Stimulated activated CD4-positive, alpha-beta T cell treated with anti-CD3 and anti-CD28 coated beads, Interleukin-1b, Interleukin-23, amount 100 ng/mL, for 4 hours (primary cell): Measurements from ENCODE around the gene LHFPL6.

Experiments used
- DNase-seq, 2 donors: peaks; one replicate each; pipeline ENCODE4 v3.0.0-alpha.2; 2020; ENCODE audit warnings: low read depth in 2 of 2

Gene LHFPL6

DNA sequence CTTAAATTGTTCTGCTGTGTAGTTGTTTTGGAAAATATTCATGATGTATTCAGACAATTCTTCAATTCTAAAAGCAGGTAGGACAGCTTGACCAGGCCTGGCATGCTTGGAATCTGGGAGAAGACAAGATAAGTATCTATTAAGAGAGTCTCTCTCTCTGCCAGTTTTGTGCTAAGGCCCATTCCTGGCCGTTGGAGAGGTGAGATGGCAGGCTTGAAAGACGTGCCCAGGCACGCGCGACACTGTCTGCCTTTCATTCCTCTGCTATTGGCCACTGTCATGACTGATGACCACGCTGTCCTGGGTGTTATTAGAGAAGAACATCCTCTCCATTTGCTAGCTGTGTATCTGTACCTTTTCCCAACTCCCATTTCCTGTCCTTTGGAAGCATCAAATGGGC is 90.3 kb downstream of the LHFPL6 start:
- no peak for DNase-seq

DNA sequence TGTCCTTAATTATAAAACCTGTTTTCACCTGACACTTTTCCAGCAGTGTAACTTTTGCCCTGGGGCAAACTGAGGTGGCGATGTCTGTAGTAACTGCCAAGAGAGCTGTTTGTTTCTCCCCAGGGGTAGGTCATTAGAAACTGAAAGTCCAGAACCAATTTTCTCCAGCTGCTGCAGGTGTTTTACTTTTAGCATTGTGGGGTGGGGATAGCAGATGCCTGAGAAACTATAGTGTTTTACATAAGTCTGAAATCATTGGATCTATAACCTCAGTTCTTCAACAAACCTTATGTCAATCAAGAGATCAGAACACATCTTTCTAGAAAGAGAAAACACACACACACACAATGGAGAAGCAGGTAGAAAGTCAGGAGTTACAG is 92.7 kb downstream of the LHFPL6 start:
- DNase-seq, result no peak

- DNase-seq, result no peak
Measured at GRCh38 chr13:39509616-39510315, 93.2 kb downstream of the LHFPL6 start.

DNA sequence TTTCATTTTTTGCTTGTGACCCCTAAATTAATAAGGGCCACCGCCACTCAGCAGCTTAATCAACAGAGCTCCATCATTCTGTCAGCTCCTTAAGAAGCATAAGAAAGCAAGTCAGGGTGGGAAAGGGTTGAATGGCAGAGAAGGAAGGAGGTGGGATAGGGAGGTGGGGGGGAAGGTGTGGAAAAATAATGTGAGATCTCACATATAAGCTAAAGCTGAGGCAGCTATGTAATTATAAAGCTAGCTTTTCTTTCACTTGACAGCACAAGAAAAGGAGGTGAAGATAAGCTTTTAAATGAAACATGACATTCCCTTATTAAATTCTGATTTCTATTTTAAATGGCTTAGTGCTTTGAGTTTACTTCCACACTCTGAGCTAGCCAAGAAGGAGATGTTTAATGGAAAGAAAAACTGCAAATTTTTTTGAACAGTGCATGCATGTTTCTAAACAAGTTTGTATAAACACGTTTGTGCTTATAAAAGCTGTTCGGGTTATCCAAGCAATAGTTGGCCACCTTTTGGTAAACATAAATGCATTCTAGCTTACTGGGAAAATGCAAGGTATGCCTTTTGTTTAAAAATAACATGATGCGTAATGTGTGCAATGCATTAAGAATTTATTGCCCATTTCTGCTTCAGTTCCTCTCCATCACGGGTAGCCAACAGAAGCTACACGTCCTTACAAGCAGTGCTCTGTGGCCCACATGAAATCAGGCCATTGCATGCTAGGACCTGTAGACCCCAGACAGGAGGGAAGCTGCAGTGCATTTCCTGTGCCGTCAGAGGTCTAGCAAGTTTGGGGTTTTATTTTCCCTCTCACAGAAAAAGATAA is 96.2 kb downstream of the LHFPL6 start:
- DNase-seq, result no peak

- DNase-seq, result no peak
Measured at GRCh38 chr13:39505151-39505550, 97.8 kb downstream of the LHFPL6 start.

GRCh38 chr13:39503048-39503447 is 99.9 kb downstream of the LHFPL6 start:
- no peak for DNase-seq

GRCh38 chr13:39501702-39502324 is 101.2 kb downstream of the LHFPL6 start:
- DNase-seq, result no peak

DNA sequence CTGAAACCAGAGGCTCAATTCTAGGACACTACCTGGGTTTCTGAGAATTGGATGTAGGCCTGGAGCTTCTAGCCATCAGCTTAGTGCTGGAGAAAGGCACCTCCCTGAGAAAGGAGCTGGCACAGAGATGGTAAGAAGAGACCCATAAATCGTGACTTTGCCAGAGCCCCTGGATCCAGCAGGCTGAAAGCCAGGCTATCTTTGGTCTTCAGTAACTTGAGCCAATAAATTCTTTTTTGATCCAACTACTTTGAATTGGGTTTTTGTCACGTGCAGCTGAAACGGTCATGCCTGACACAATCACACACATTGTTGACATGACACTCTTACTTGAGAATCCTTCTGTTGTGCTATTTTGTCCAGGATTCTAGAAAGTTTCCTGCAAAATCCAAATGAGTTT is 103.4 kb downstream of the LHFPL6 start:
- no peak for DNase-seq

DNA sequence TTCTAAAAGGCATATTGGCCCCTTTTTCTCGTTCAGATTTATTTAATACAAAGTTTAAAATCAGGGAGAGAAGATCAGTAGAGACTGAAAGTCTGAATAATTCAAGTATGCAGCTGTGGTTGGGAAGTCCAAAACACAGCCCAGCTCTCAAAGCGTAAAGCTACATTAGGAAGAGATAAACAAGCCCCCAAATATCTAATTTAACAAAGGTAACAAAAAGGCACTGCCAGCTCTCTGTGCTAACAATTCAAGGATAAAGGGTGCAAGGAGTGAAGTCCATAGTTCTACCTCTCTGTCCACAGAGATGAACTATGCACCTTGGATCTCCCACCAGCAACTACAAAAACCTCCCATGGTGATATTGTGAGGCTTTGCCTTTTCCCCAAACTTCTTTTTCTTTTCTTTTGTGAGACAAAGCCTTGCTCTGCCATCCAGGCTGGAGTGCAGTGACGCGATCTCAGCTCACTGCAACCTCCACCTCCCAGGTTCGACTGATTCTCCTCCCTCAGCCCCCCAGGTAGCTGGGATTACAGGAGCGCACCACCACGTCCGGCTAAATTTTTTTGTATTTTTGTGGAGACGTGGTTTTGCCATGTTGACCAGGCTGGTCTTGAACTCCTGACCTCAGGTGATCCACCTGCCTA is 104.4 kb downstream of the LHFPL6 start:
- no peak for DNase-seq

DNA sequence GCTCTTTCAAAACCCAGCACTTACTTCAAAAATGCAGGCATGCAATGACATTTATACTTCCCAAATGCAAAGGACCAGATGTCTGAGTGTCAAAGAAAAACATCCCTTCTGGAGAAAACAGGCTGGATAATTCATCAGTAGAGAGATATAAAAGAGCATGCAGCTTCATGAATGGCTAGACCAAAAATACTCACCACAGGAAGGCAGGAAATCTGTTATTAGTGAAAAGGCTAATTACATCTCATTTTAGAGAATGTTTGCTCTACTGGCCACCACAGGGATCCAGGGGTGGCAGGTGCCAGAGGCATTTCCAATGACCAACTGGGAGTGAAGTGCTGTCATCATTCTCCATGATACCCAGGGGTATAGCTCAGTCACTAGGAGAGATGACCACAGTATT is 106.5 kb downstream of the LHFPL6 start:
- no peak for DNase-seq

- no peak for DNase-seq
Measured at GRCh38 chr13:39494633-39495032, 108.4 kb downstream of the LHFPL6 start.

DNA sequence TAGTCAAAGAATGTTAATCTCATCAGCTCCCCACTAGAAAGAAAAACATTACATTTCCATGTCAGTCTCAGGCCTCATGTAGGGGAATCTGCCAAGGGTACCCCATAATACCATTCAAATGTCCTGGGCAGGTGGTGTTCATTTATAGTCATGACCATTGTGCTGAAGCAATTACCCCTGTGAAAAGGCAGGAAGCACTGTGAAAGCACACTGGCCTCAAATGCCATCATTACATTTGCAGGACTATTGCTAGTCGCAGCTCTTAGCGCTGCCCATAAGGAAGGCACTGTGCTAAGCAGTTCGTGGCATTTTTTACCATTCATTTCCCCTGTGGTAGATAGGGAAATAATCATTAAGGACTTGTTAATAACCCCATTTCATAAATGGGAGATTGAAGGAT is 109.0 kb downstream of the LHFPL6 start:
- no peak for DNase-seq

- DNase-seq, result no peak
Measured at GRCh38 chr13:39490136-39490535, 112.9 kb downstream of the LHFPL6 start.

DNA sequence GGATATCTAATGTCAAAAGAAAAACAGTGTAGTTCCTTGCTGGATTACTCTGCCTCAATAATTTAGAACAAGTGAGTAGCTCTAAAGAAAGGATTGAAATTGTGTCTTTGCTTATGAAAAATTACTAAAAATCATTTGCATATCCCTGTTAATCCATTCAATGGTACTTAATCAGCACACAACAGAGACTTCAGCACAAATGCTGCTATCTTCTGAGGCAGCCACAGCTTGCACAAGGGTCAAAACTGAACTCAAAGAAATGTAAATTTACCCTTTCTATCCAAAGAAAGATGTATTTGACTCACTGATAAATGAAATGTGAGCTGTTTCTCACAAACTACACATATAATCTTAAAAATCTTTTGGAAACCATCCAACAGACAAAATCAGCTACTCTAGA is 116.2 kb downstream of the LHFPL6 start:
- no peak for DNase-seq

- no peak for DNase-seq
Measured at GRCh38 chr13:39485314-39485700, 117.7 kb downstream of the LHFPL6 start.

GRCh38 chr13:39484506-39485313 is 118.3 kb downstream of the LHFPL6 start:
- DNase-seq, result no peak

- DNase-seq, result no peak
Measured at GRCh38 chr13:39483326-39483725, 119.7 kb downstream of the LHFPL6 start.

DNA sequence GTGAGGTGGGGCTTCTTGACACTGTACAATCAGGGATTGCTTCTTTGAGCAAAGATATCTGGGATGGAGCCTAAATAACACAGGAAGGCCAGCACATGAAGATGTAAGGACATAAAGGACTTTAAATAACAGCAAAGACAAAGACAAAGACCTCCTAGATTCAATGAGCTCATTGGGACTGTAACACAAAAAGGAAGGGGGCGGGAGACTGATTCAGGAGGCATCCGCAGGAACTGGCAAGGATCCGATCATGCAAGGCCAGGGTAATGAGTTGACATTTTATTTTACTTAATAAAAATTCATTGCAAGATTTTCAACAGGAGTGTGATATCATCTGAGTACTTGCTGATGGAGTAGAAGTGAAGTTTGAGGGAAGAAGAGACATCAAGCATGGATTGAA is 121.5 kb downstream of the LHFPL6 start:
- no peak for DNase-seq

DNA sequence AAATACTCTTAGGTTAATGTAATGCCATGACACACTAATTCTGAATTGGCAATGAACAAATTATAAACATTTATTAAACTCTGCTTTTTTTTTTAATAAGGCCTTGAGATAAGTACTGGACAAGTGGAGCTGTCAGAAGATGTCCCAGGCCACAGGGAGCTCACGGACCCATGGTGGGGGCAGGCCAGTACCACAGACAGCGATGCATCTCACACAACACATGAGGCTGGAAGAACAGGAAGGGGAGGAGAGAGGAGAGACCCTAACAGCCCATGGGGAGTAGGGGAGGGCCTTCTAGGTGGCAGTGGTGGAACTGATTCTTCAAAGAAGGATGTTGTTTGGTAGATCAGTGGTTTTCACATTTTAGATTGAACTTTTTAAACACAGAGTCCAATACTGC is 128.4 kb downstream of the LHFPL6 start:
- no peak for DNase-seq

DNA sequence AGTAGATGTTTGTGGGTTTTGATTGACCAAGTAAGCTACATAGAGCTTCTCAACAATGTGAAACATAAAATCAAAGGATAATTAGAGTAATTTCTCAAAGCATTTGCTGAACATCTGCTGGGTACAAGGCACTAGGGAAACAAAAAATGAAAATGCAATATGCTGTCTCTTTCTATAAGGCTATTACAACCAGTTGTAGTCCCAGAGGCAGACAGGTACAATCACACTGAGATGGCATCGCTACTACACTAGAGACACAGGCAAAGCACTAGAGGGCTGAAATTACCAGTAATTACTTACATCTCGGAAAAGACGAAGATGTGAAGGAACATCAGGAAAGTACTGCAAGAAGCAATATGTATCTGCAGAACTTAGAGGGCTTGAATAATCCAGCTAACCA is 133.3 kb downstream of the LHFPL6 start:
- DNase-seq, result no peak

GRCh38 chr13:39468306-39468705 is 134.7 kb downstream of the LHFPL6 start:
- DNase-seq, result no peak

DNA sequence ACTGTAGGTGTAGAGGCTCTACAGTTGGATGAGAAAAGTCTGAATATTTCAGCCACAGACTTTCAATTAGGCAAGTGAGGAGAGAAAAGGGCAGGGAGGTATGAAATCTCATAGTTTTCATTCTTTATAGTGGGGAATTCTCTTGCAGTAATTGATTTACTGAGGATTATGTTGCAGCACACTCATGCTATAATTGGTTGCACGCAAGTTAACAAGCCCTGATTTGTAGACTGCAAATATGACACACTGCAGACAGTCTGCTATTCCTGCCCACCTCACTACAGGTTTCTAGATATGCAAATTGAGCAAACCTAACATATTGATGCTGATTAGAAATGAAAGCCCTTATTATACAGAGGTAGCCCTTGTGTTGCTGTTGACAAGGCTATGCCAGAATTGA is 139.4 kb downstream of the LHFPL6 start:
- no peak for DNase-seq
